HepG2 (cell line): ENCODE measurements around the gene NUP214. TPM values are rescaled to one million over a fixed set of nuclear protein-coding genes. Genes with fewer than 3 reads are reported as not detected.

ENCODE experiments used
- ATAC-seq: fragments of 200-7000 bp; cut with Tn5 transposase; 3 replicates; pipeline ENCODE4 v1.9.1; 2020; ENCODE audit warnings: mild to moderate bottlenecking, moderate library complexity
- BruUV-seq: library from RNA; stranded (reverse); fragments of 400-500 nt; replicated peaks from 2 replicates; lab custom pipeline; 2021; lab: Mats Ljungman, UMichigan
- CTCF ChIA-PET: fragments of 300-600 bp; formaldehyde crosslinking; extraction: SDS; loops from one replicate; lab custom pipeline; 2021; ENCODE audit warnings: low total read pairs, inconsistent platforms, low intra/inter-chr PET ratio; lab: Yijun Ruan, JAX
- POLR2A ChIA-PET: fragments of 350-600 bp; sonication (Branson Sonifier 250); formaldehyde crosslinking; loops from one replicate; lab custom pipeline; 2020; ENCODE audit warnings: antibody characterized with exemption, inconsistent platforms; lab: Yijun Ruan, JAX
- DNase-seq: peaks from one replicate; pipeline ENCODE4 v3.0.0-alpha.2; 2015; ENCODE audit warnings: low spot score
- FAIRE-seq: peaks from 3 replicates; lab custom pipeline; 2011; peaks lifted over from hg19 to GRCh38; lab: Jason Lieb, UNC
- H2AFZ ChIP-seq: one replicate; pipeline ENCODE4 v1.6.1; 2011; ENCODE audit warnings: low read length, inconsistent platforms
- H3K27ac ChIP-seq: fragments of 300-600 bp; 3 replicates; pipeline ENCODE4 v1.8.0; 2011; ENCODE audit warnings: mixed run types, mild to moderate bottlenecking, mixed read lengths, low read length, inconsistent platforms; ENCODE audit not compliant: insufficient read depth; ENCODE audit errors: extremely low read length
- H3K27me3 ChIP-seq, 2 experiments: fragments of 200-600 bp in 1 of 2; 2 replicates in 1 of 2; 3 replicates in 1 of 2; pipeline versions ENCODE4 v1.6.0 to v1.8.0; 2011; ENCODE audit warnings: low read length in 2 of 2, mild to moderate bottlenecking in 2 of 2, moderate library complexity in 2 of 2, inconsistent platforms in 1 of 2; ENCODE audit not compliant: insufficient read depth in 2 of 2, control insufficient read depth in 1 of 2
- H3K36me3 ChIP-seq, 2 experiments: fragments of 200-600 bp in 1 of 2; replicated peaks in 1 of 2; 2 replicates in 1 of 2; 3 replicates in 1 of 2; pipeline versions ENCODE4 v1.5.1 to v1.8.0; 2011; ENCODE audit warnings: low read length in 2 of 2, inconsistent platforms in 1 of 2; ENCODE audit not compliant: insufficient read depth in 2 of 2, control insufficient read depth in 1 of 2
- H3K4me1 ChIP-seq: 2 replicates; pipeline ENCODE4 v1.5.1; 2012; ENCODE audit warnings: low read length, inconsistent platforms; ENCODE audit not compliant: insufficient read depth
- H3K4me2 ChIP-seq: 2 replicates; pipeline ENCODE4 v1.6.0; 2011; ENCODE audit warnings: low read depth, low read length, inconsistent platforms
- H3K4me3 ChIP-seq, 3 experiments: fragments of 200-600 bp in 1 of 3; sonication (generic), shearing (Covaris generic) in 1 of 3; replicated peaks in 1 of 3; 2 replicates each; pipeline ENCODE4 v1.5.1; 2011 to 2016; ENCODE audit warnings: low read length in 3 of 3, inconsistent platforms in 2 of 3, low read depth in 2 of 3, mild to moderate bottlenecking in 2 of 3, control low read depth in 1 of 3, mixed read lengths in 1 of 3; ENCODE audit not compliant: insufficient read depth in 1 of 3
- H3K79me2 ChIP-seq: one replicate; pipeline ENCODE4 v1.6.1; 2011; ENCODE audit warnings: low read length, inconsistent platforms; ENCODE audit not compliant: insufficient read depth
- H3K9ac ChIP-seq: 2 replicates; pipeline ENCODE4 v1.6.0; 2011; ENCODE audit warnings: mild to moderate bottlenecking, low read depth, low read length, inconsistent platforms; ENCODE audit not compliant: insufficient read depth
- H3K9me3 ChIP-seq: 2 replicates; pipeline ENCODE4 v1.5.1; 2012; ENCODE audit warnings: mild to moderate bottlenecking, low read length
- H4K20me1 ChIP-seq: 2 replicates; pipeline ENCODE4 v1.6.0; 2011; ENCODE audit warnings: inconsistent platforms, mild to moderate bottlenecking, low read length, moderate library complexity; ENCODE audit not compliant: insufficient read depth
- FOSL2 ChIP-seq: sonication (generic); formaldehyde crosslinking; IDR thresholded peaks from 2 replicates; pipeline ENCODE4 v1.4.0; 2020; ENCODE audit warnings: missing genetic modification reagents
- GABPB1 ChIP-seq: IDR thresholded peaks from 2 replicates; pipeline ENCODE4 v1.6.1; 2016; ENCODE audit warnings: mild to moderate bottlenecking, missing genetic modification reagents, moderate library complexity, missing compliant biosample characterization
- HNRNPLL ChIP-seq: fragments of 200-400 bp; formaldehyde crosslinking; IDR thresholded peaks from 2 replicates; pipeline ENCODE4 v1.6.1; 2017; ENCODE audit warnings: mild to moderate bottlenecking, low read depth, low read length; ENCODE audit not compliant: poor library complexity, severe bottlenecking
- MIER3 ChIP-seq: IDR thresholded peaks from 2 replicates; pipeline ENCODE4 v1.6.1; 2016; ENCODE audit warnings: missing compliant biosample characterization, borderline replicate concordance
- NCOA2 ChIP-seq: sonication (generic); formaldehyde crosslinking; IDR thresholded peaks from 2 replicates; pipeline ENCODE4 v1.8.0; 2022; ENCODE audit warnings: inconsistent platforms
- POLR2AphosphoS5 ChIP-seq: IDR thresholded peaks from 2 replicates; pipeline ENCODE4 v1.6.1; 2012; ENCODE audit warnings: low read depth, low read length
- SOX5 ChIP-seq: IDR thresholded peaks from 2 replicates; pipeline ENCODE4 v1.6.1; 2016; ENCODE audit warnings: borderline replicate concordance
- SYNCRIP ChIP-seq: fragments of 200-400 bp; formaldehyde crosslinking; IDR thresholded peaks from 2 replicates; pipeline ENCODE4 v1.6.1; 2018; ENCODE audit warnings: mild to moderate bottlenecking, low read depth, low read length; ENCODE audit not compliant: insufficient read depth
- TEAD3 ChIP-seq: optimal IDR thresholded peaks from 2 replicates; pipeline ENCODE3; 2016; ENCODE audit warnings: borderline replicate concordance
- ZC3H4 ChIP-seq: sonication (generic); formaldehyde crosslinking; IDR thresholded peaks from 2 replicates; pipeline ENCODE4 v1.4.0; 2020; ENCODE audit warnings: missing genetic modification reagents, borderline replicate concordance
- ZNF563 ChIP-seq: sonication (generic); formaldehyde crosslinking; IDR thresholded peaks from 2 replicates; pipeline ENCODE4 v1.8.0; 2022; ENCODE audit warnings: mild to moderate bottlenecking, moderate library complexity, missing genetic modification reagents
- ZNF816 ChIP-seq: sonication (generic); formaldehyde crosslinking; IDR thresholded peaks from 2 replicates; pipeline ENCODE4 v1.8.0; 2022; ENCODE audit warnings: missing genetic modification reagents, mild to moderate bottlenecking, borderline replicate concordance
- WGBS: methylation state at CpG from one replicate; pipeline ENCODE4 v1.1.6; 2017; ENCODE audit warnings: low lambda C conversion rate; 5-methylcytosine and 5-hydroxymethylcytosine counted together
- in situ Hi-C: cut with HindIII; loops from 2 replicates; pipeline ENCODE4 v1.10.0; 2017; ENCODE audit warnings: low pct_unique_long_range_greater_than_20kb; ENCODE audit not compliant: extremely low pct_ligation_motif_present
- intact Hi-C: fragments of 100-400 bp; cut with micrococcal nuclease; formaldehyde crosslinking; loops from one replicate; pipeline ENCODE4 v1.10.0; 2022; ENCODE audit not compliant: unreplicated experiment
- polyA plus RNA-seq, 8 experiments: library from polyadenylated mRNA; depleted of rRNA in 3 of 8; stranded (reverse) in 7 of 8; unstranded in 1 of 8; fragments of >200 nt; fragmentation: Illumina TruSeq in 4 of 8; extraction: Trizol in 4 of 8; gene quantifications; 2 replicates each; pipeline versions ENCODE4 v1.2.1 to v1.2.3, GENCODE V29; 2011 to 2016; ENCODE audit warnings: low read depth in 4 of 8, missing spikeins in 1 of 8, mixed read lengths in 1 of 8; ENCODE audit not compliant: insufficient read depth in 1 of 8
- total RNA-seq, 5 experiments: library from RNA; depleted of rRNA; stranded (reverse); fragments of >200 nt; fragmentation: Illumina TruSeq; extraction: Trizol; gene quantifications; 2 replicates each; pipeline ENCODE4 v1.2.3, GENCODE V29; 2016; ENCODE audit warnings: low read depth in 1 of 5
- TF ChIP-seq, protein P1 (sequence below): IDR thresholded peaks from 2 replicates; pipeline ENCODE4 v1.6.1; 2016
- TF ChIP-seq, protein P2 (sequence below): sonication (generic); formaldehyde crosslinking; IDR thresholded peaks from 2 replicates; pipeline ENCODE4 v1.5.0; 2020; ENCODE audit warnings: mild to moderate bottlenecking, missing genetic modification reagents, borderline replicate concordance
- TF ChIP-seq, protein P3 (sequence below): sonication (generic); formaldehyde crosslinking; IDR thresholded peaks from 2 replicates; pipeline ENCODE4 v1.9.0; 2021; ENCODE audit warnings: missing genetic modification reagents, borderline replicate concordance
- TF ChIP-seq, protein P4 (sequence below): sonication (generic); formaldehyde crosslinking; IDR thresholded peaks from 2 replicates; pipeline ENCODE4 v1.4.0; 2020; ENCODE audit warnings: missing genetic modification reagents, mild to moderate bottlenecking, borderline replicate concordance

NUP214 gene
- total and polyA plus RNA-seq, 2 of the 13 experiments (the other 11 are each of a cell fraction or from before 2014, with no cell fraction given) = 8.4 to 16.0 TPM

GRCh38 chr9:131094622-131095021 lies 30.8 kb upstream of the NUP214 start:
- Histone ChIP-seq H2AFZ (no peak overlapping the region), H3K9me3 (no peaks in the 10 kb centered on the region), H3K4me3 (no peak overlapping the region), H3K36me3 (no peaks in the 10 kb centered on the region), H3K27me3 (peaks cover 4 to 63% of the 10 kb centered on the region in 2 experiments; a peak in 4 of 5 replicates), H3K79me2 (no peaks in the 10 kb centered on the region), H3K4me2 (no peak overlapping the region), H4K20me1 (no peaks in the 10 kb centered on the region), H3K4me1 (peaks cover 30% of the 10 kb centered on the region), H3K27ac (no peak overlapping the region), H3K9ac (no peak overlapping the region)
- no peak for DNase-seq
- ATAC-seq = peak; percentile 8; the same call in 2 of the 3 replicates
- ChIA-PET CTCF (no interaction called here), POLR2A (interaction anchor here (1.5 kb wide), 1 partner anchor 10 kb away, joined by 3 read pairs; no protein-coding TSS in a partner anchor)
- no peak for FAIRE-seq
- in situ Hi-C loops = no loop called here
- no TSS peak for BruUV-seq
- WGBS = 21% methylated on average over 4 of the region's 12 CpGs
- intact Hi-C loops = no loop called here
- TF ChIP-seq, protein P1, sequence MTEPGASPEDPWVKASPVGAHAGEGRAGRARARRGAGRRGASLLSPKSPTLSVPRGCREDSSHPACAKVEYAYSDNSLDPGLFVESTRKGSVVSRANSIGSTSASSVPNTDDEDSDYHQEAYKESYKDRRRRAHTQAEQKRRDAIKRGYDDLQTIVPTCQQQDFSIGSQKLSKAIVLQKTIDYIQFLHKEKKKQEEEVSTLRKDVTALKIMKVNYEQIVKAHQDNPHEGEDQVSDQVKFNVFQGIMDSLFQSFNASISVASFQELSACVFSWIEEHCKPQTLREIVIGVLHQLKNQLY = peak; percentile 58; the same call in 1 of the 2 replicates
- TF ChIP-seq, protein P2, sequence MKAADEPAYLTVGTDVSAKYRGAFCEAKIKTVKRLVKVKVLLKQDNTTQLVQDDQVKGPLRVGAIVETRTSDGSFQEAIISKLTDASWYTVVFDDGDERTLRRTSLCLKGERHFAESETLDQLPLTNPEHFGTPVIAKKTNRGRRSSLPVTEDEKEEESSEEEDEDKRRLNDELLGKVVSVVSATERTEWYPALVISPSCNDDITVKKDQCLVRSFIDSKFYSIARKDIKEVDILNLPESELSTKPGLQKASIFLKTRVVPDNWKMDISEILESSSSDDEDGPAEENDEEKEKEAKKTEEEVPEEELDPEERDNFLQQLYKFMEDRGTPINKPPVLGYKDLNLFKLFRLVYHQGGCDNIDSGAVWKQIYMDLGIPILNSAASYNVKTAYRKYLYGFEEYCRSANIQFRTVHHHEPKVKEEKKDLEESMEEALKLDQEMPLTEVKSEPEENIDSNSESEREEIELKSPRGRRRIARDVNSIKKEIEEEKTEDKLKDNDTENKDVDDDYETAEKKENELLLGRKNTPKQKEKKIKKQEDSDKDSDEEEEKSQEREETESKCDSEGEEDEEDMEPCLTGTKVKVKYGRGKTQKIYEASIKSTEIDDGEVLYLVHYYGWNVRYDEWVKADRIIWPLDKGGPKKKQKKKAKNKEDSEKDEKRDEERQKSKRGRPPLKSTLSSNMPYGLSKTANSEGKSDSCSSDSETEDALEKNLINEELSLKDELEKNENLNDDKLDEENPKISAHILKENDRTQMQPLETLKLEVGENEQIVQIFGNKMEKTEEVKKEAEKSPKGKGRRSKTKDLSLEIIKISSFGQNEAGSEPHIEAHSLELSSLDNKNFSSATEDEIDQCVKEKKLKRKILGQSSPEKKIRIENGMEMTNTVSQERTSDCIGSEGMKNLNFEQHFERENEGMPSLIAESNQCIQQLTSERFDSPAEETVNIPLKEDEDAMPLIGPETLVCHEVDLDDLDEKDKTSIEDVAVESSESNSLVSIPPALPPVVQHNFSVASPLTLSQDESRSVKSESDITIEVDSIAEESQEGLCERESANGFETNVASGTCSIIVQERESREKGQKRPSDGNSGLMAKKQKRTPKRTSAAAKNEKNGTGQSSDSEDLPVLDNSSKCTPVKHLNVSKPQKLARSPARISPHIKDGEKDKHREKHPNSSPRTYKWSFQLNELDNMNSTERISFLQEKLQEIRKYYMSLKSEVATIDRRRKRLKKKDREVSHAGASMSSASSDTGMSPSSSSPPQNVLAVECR (CRISPR knock-in tag) = peak; percentile 24; the same call in 1 of the 2 replicates
- TF ChIP-seq ZNF816 (CRISPR knock-in tag) (no peak), NCOA2 (CRISPR knock-in tag) (no peak), SOX5 (CRISPR knock-in tag) (peak; percentile 40; the same call in 1 of the 2 replicates), HNRNPLL (peak; percentile 32), FOSL2 (CRISPR knock-in tag) (peak; percentile 85), POLR2AphosphoS5 (no peak), ZNF563 (CRISPR knock-in tag) (no peak), MIER3 (CRISPR knock-in tag) (0 out of 2 replicates have a peak, but pooled peaks have one; percentile 24), GABPB1 (CRISPR knock-in tag) (0 out of 2 replicates have a peak, but pooled peaks have one; percentile 25), ZC3H4 (CRISPR knock-in tag) (no peak), SYNCRIP (no peak), TEAD3 (CRISPR knock-in tag) (peak; percentile 73)
- TF ChIP-seq, protein P3, sequence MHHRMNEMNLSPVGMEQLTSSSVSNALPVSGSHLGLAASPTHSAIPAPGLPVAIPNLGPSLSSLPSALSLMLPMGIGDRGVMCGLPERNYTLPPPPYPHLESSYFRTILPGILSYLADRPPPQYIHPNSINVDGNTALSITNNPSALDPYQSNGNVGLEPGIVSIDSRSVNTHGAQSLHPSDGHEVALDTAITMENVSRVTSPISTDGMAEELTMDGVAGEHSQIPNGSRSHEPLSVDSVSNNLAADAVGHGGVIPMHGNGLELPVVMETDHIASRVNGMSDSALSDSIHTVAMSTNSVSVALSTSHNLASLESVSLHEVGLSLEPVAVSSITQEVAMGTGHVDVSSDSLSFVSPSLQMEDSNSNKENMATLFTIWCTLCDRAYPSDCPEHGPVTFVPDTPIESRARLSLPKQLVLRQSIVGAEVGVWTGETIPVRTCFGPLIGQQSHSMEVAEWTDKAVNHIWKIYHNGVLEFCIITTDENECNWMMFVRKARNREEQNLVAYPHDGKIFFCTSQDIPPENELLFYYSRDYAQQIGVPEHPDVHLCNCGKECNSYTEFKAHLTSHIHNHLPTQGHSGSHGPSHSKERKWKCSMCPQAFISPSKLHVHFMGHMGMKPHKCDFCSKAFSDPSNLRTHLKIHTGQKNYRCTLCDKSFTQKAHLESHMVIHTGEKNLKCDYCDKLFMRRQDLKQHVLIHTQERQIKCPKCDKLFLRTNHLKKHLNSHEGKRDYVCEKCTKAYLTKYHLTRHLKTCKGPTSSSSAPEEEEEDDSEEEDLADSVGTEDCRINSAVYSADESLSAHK (CRISPR knock-in tag) = no peak
- TF ChIP-seq, protein P4, sequence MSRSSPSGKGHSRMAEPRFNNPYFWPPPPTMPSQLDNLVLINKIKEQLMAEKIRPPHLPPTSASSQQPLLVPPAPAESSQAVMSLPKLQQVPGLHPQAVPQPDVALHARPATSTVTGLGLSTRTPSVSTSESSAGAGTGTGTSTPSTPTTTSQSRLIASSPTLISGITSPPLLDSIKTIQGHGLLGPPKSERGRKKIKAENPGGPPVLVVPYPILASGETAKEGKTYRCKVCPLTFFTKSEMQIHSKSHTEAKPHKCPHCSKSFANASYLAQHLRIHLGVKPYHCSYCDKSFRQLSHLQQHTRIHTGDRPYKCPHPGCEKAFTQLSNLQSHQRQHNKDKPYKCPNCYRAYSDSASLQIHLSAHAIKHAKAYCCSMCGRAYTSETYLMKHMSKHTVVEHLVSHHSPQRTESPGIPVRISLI (CRISPR knock-in tag) = no peak
